HEK293 (cell line): Measurements from ENCODE around the gene SIGLEC15.

ENCODE experiments used
- CTCF ChIA-PET: fragments of 350-600 bp; formaldehyde crosslinking; extraction: SDS; loops from one replicate; lab custom pipeline; 2021; ENCODE audit warnings: antibody characterized with exemption; lab: Yijun Ruan, JAX
- POLR2A ChIA-PET: fragments of 300-600 bp; formaldehyde crosslinking; extraction: SDS; loops from one replicate; lab custom pipeline; 2020; ENCODE audit warnings: antibody characterized with exemption, inconsistent platforms; lab: Yijun Ruan, JAX
- H3K27ac ChIP-seq: fragments of 200-500 bp; sonication (Bioruptor generic); 2 replicates; pipeline ENCODE4 v1.5.1; 2014; ENCODE audit warnings: low read depth, low read length, control low read depth, inconsistent platforms; ENCODE audit errors: extremely low read depth
- H3K36me3 ChIP-seq, 2 experiments: fragments of 200-500 bp in 1 of 2; sonication (Bioruptor generic) in 1 of 2; 1 replicate in 1 of 2; 2 replicates in 1 of 2; pipeline ENCODE4 v1.5.1; 2014 to 2017; ENCODE audit warnings: inconsistent platforms in 2 of 2, low read length in 2 of 2; ENCODE audit not compliant: control insufficient read depth in 2 of 2, insufficient read depth in 1 of 2
- H3K4me1 ChIP-seq: fragments of 200-500 bp; sonication (Bioruptor generic); 2 replicates; pipeline ENCODE4 v1.5.1; 2014; ENCODE audit warnings: mild to moderate bottlenecking, low read length, inconsistent platforms; ENCODE audit not compliant: control insufficient read depth, insufficient read depth
- H3K4me3 ChIP-seq: 2 replicates; pipeline ENCODE4 v1.5.1; 2011; ENCODE audit warnings: low read depth, mild to moderate bottlenecking, control low read depth, low read length, moderate library complexity
- H3K9me3 ChIP-seq: fragments of 200-500 bp; sonication (Bioruptor generic); 2 replicates; pipeline ENCODE4 v1.5.1; 2014; ENCODE audit warnings: low read depth, low read length, inconsistent platforms; ENCODE audit not compliant: control insufficient read depth, insufficient read depth
- HOXD13 ChIP-seq: sonication (generic); formaldehyde crosslinking; IDR thresholded peaks from 2 replicates; pipeline ENCODE4 v1.8.0; 2022; ENCODE audit warnings: missing genetic modification reagents, borderline replicate concordance
- PRDM1 ChIP-seq: fragments of 450-650 bp; formaldehyde crosslinking; IDR thresholded peaks from 2 replicates; pipeline ENCODE4; 2016; ENCODE audit warnings: missing biosample characterization, missing genetic modification characterization
- SCRT1 ChIP-seq: fragments of 450-650 bp; formaldehyde crosslinking; IDR thresholded peaks from 2 replicates; pipeline ENCODE4 v1.5.1; 2016; ENCODE audit warnings: missing biosample characterization, missing genetic modification characterization, borderline replicate concordance
- ZNF157 ChIP-seq: fragments of 450-650 bp; formaldehyde crosslinking; IDR thresholded peaks from 2 replicates; pipeline ENCODE4 v1.5.1; 2016; ENCODE audit warnings: missing biosample characterization, missing genetic modification characterization
- ZNF239 ChIP-seq: fragments of 450-650 bp; formaldehyde crosslinking; IDR thresholded peaks from 2 replicates; pipeline ENCODE4 v1.5.1; 2016; ENCODE audit warnings: missing biosample characterization, missing genetic modification characterization
- ZNF341 ChIP-seq: fragments of 450-650 bp; formaldehyde crosslinking; IDR thresholded peaks from 2 replicates; pipeline ENCODE4; 2016; ENCODE audit warnings: low read depth, missing biosample characterization, missing genetic modification characterization
- ZNF423 ChIP-seq: fragments of 450-650 bp; formaldehyde crosslinking; IDR thresholded peaks from 2 replicates; pipeline ENCODE4 v1.5.1; 2016; ENCODE audit warnings: missing biosample characterization, missing genetic modification characterization
- ZNF777 ChIP-seq: fragments of 450-650 bp; formaldehyde crosslinking; IDR thresholded peaks from 2 replicates; pipeline ENCODE4 v1.5.1; 2017; ENCODE audit warnings: missing biosample characterization, missing genetic modification characterization, borderline replicate concordance
- TF ChIP-seq, protein P1 (sequence below): fragments of 450-650 bp; formaldehyde crosslinking; IDR thresholded peaks from 2 replicates; pipeline ENCODE4 v1.5.1; 2016; ENCODE audit warnings: missing biosample characterization, missing genetic modification characterization
- TF ChIP-seq, protein P2 (sequence below): fragments of 450-650 bp; formaldehyde crosslinking; IDR thresholded peaks from 2 replicates; pipeline ENCODE4 v1.5.1; 2017; ENCODE audit warnings: missing biosample characterization, missing genetic modification characterization
- TF ChIP-seq, protein P3 (sequence below): fragments of 450-650 bp; formaldehyde crosslinking; IDR thresholded peaks from 2 replicates; pipeline ENCODE4 v1.5.1; 2017; ENCODE audit warnings: missing biosample characterization, missing genetic modification characterization
- TF ChIP-seq, protein P4 (sequence below): fragments of 450-650 bp; formaldehyde crosslinking; IDR thresholded peaks from 2 replicates; pipeline ENCODE4 v1.5.1; 2016; ENCODE audit warnings: missing biosample characterization, missing genetic modification characterization, low read depth

Gene SIGLEC15

DNA sequence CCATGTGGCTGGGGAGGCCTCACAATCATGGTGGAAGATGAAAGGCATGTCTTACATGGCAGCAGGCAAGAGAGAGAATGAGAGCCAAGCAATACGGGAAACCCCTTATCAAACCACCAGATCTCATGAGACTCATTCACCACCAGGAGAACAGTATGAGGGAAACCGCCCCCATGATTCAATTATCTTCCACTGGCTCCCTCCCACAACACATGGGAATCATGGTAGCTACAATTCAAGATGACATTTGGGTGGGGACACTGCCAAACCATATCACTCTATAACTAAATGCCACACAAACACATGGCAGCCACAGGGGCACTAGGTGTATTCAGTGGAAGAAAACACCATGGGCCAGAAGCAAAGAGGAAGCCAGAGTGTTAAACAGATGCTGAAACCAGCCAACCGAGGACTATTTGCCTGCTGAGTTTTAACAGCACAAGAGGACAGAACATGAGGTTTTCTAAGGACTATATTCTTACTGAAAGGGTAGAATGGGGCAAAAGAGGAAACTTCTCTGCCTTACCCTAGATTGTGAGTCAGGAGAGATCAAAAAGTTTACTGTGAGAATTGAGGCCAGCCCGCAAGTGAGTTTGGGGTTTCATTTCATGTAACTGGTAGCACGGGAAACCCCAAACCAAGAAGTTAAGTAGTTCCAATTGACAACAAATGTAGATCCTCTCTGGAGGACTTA is 49.2 kb downstream of the SIGLEC15 start:
- Histone ChIP-seq H3K9me3 (no peaks in the 10 kb centered on the region; the same call in 1 of the 2 replicates), H3K27ac (no peak overlapping the region), H3K4me1 (no peaks in the 10 kb centered on the region), H3K36me3 (peaks cover 28 to 39% of the 10 kb centered on the region in 2 experiments), H3K4me3 (no peak overlapping the region)
- POLR2A ChIA-PET, result no interaction called here
- TF ChIP-seq ZNF239 (tag by site-specific recombination), result no peak
- no peak for TF ChIP-seq PRDM1 (tag by site-specific recombination)
- TF ChIP-seq ZNF341 (tag by site-specific recombination), result no peak
- no peak for TF ChIP-seq ZNF157
- TF ChIP-seq, protein P1, sequence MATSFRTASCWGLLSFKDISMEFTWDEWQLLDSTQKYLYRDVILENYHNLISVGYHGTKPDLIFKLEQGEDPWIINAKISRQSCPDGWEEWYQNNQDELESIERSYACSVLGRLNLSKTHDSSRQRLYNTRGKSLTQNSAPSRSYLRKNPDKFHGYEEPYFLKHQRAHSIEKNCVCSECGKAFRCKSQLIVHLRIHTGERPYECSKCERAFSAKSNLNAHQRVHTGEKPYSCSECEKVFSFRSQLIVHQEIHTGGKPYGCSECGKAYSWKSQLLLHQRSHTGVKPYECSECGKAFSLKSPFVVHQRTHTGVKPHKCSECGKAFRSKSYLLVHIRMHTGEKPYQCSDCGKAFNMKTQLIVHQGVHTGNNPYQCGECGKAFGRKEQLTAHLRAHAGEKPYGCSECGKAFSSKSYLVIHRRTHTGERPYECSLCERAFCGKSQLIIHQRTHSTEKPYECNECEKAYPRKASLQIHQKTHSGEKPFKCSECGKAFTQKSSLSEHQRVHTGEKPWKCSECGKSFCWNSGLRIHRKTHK (tag by site-specific recombination), result no peak
- TF ChIP-seq ZNF777 (tag by site-specific recombination), result no peak
- CTCF ChIA-PET, result interaction anchor here (0.6 to 0.7 kb wide), 2 partner anchors 208 to 407 kb away, joined by 3 to 4 read pairs; no protein-coding TSS in a partner anchor

DNA sequence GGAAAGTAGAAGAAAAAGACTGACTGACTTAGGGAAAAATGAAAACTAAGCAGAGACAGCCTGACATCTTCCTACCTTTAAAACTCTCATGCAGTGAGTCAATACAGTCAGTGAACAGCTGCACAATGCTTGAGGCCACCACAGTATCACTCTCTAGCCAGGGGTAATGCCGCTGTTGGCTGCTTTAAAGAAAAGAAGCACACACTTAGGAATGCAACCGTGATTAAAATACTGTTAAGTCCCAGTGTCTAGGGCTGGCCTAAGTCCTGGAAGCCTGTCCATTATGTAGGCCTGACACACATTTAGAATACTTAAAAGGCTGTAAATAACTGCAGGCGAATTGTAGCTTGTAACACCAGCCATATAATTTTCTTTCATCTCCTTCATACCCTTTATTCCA is 50.7 kb downstream of the SIGLEC15 start:
- Histone ChIP-seq H3K36me3 (peaks cover 33 to 39% of the 10 kb centered on the region in 2 experiments), H3K4me3 (no peak overlapping the region), H3K4me1 (no peaks in the 10 kb centered on the region), H3K9me3 (no peaks in the 10 kb centered on the region; the same call in 1 of the 2 replicates), H3K27ac (no peak overlapping the region)
- TF ChIP-seq SCRT1 (no peak), HOXD13 (CRISPR knock-in tag) (no peak)
- ChIA-PET CTCF (interaction anchor here (0.6 to 6.1 kb wide), 5 partner anchors 9 to 197 kb away, joined by 3 to 75 read pairs (median 10); partner anchors contain the start of gene SLC14A1), POLR2A (no interaction called here)

DNA sequence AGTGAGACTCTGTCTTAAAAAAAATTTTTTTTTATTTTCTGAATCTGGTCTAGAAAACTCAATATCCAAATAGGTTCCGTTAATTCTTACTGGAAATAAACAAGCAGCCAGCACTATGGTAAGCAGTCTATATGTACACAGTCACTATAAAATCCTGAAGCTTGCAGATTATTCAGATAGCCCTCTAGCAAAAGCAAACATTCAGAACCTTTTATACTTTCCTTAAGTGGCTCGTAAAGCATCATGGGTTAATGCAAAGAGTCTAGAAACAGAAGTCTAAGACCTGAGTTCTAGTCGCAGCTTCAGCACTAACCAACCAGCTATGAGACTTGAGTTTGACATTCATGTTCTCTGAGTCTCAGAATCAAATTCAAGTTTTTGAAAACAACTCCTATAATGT is 51.9 kb downstream of the SIGLEC15 start:
- ChIA-PET POLR2A (no interaction called here), CTCF (interaction anchor here (0.7 to 6.1 kb wide), 8 partner anchors 11 to 213 kb away, joined by 3 to 75 read pairs (median 35); partner anchors contain the start of gene SLC14A1)
- Histone ChIP-seq H3K4me3 (no peak overlapping the region), H3K9me3 (no peaks in the 10 kb centered on the region; the same call in 1 of the 2 replicates), H3K4me1 (no peaks in the 10 kb centered on the region), H3K36me3 (peaks cover 36 to 37% of the 10 kb centered on the region in 2 experiments), H3K27ac (no peak overlapping the region)
- TF ChIP-seq, protein P2, sequence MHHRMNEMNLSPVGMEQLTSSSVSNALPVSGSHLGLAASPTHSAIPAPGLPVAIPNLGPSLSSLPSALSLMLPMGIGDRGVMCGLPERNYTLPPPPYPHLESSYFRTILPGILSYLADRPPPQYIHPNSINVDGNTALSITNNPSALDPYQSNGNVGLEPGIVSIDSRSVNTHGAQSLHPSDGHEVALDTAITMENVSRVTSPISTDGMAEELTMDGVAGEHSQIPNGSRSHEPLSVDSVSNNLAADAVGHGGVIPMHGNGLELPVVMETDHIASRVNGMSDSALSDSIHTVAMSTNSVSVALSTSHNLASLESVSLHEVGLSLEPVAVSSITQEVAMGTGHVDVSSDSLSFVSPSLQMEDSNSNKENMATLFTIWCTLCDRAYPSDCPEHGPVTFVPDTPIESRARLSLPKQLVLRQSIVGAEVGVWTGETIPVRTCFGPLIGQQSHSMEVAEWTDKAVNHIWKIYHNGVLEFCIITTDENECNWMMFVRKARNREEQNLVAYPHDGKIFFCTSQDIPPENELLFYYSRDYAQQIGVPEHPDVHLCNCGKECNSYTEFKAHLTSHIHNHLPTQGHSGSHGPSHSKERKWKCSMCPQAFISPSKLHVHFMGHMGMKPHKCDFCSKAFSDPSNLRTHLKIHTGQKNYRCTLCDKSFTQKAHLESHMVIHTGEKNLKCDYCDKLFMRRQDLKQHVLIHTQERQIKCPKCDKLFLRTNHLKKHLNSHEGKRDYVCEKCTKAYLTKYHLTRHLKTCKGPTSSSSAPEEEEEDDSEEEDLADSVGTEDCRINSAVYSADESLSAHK (tag by site-specific recombination), result 0 out of 2 replicates have a peak, but pooled peaks have one; percentile 42
- TF ChIP-seq ZNF423 (tag by site-specific recombination), result no peak
- TF ChIP-seq, protein P3, sequence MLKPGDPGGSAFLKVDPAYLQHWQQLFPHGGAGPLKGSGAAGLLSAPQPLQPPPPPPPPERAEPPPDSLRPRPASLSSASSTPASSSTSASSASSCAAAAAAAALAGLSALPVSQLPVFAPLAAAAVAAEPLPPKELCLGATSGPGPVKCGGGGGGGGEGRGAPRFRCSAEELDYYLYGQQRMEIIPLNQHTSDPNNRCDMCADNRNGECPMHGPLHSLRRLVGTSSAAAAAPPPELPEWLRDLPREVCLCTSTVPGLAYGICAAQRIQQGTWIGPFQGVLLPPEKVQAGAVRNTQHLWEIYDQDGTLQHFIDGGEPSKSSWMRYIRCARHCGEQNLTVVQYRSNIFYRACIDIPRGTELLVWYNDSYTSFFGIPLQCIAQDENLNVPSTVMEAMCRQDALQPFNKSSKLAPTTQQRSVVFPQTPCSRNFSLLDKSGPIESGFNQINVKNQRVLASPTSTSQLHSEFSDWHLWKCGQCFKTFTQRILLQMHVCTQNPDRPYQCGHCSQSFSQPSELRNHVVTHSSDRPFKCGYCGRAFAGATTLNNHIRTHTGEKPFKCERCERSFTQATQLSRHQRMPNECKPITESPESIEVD (tag by site-specific recombination), result peak; percentile 70
- TF ChIP-seq, protein P4, sequence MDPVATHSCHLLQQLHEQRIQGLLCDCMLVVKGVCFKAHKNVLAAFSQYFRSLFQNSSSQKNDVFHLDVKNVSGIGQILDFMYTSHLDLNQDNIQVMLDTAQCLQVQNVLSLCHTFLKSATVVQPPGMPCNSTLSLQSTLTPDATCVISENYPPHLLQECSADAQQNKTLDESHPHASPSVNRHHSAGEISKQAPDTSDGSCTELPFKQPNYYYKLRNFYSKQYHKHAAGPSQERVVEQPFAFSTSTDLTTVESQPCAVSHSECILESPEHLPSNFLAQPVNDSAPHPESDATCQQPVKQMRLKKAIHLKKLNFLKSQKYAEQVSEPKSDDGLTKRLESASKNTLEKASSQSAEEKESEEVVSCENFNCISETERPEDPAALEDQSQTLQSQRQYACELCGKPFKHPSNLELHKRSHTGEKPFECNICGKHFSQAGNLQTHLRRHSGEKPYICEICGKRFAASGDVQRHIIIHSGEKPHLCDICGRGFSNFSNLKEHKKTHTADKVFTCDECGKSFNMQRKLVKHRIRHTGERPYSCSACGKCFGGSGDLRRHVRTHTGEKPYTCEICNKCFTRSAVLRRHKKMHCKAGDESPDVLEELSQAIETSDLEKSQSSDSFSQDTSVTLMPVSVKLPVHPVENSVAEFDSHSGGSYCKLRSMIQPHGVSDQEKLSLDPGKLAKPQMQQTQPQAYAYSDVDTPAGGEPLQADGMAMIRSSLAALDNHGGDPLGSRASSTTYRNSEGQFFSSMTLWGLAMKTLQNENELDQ (tag by site-specific recombination), result no peak
